Suprapubic skin (tissue), 4 donors: ENCODE measurements around the gene PSTK. TPM values are rescaled to one million over a fixed set of nuclear protein-coding genes. Genes with fewer than 3 reads are reported as not detected.

Source experiments
- DNase-seq, 2 donors: peaks; one replicate each; pipeline ENCODE4 v3.0.0-alpha.2; 2019; ENCODE audit warnings: low spot score in 2 of 2
- H3K27ac ChIP-seq: fragments of 200-600 bp; sonication (generic); one replicate; pipeline ENCODE4 v1.5.1; 2019
- H3K27me3 ChIP-seq: fragments of 200-600 bp; sonication (generic); one replicate; pipeline ENCODE4 v1.5.1; 2019
- H3K36me3 ChIP-seq: fragments of 200-600 bp; sonication (generic); one replicate; pipeline ENCODE4 v1.5.1; 2019
- H3K4me1 ChIP-seq: fragments of 200-600 bp; sonication (generic); one replicate; pipeline ENCODE4 v1.5.1; 2019
- H3K4me3 ChIP-seq: fragments of 200-600 bp; sonication (generic); one replicate; pipeline ENCODE4 v1.5.1; 2019; ENCODE audit warnings: mild to moderate bottlenecking
- H3K9me3 ChIP-seq: fragments of 200-600 bp; sonication (generic); one replicate; pipeline ENCODE4 v1.5.1; 2019
- EP300 ChIP-seq: sonication (generic); formaldehyde crosslinking; IDR thresholded peaks from one replicate; pipeline ENCODE4 v1.6.1; 2017; ENCODE audit warnings: antibody characterized with exemption
- POLR2A ChIP-seq, 2 donors: fragments of 450-650 bp; IDR thresholded peaks; one replicate each; pipeline ENCODE4 v1.6.1; 2017; ENCODE audit warnings: antibody characterized with exemption in 2 of 2, mild to moderate bottlenecking in 2 of 2, moderate library complexity in 2 of 2
- POLR2AphosphoS5 ChIP-seq, 3 donors: sonication (generic); formaldehyde crosslinking; IDR thresholded peaks; one replicate each; pipeline ENCODE4 v1.6.1; 2017; ENCODE audit warnings: antibody characterized with exemption in 3 of 3
- WGBS: methylation state at CpG from one replicate; pipeline ENCODE4 v1.1.5; 2018; 5-methylcytosine and 5-hydroxymethylcytosine counted together
- total RNA-seq, 4 donors: library from RNA; depleted of rRNA; stranded (reverse); fragments of >200 nt; gene quantifications; one replicate each; pipeline ENCODE4 v1.1.0, GENCODE V29; 2016
- TF ChIP-seq, protein P1 (sequence below), 2 donors: fragments of 200-600 bp in 1 of 2; fragments of 450-650 bp in 1 of 2; sonication (generic) in 1 of 2; IDR thresholded peaks; one replicate each; pipeline ENCODE4 v1.5.1; 2016 to 2019; ENCODE audit warnings: antibody characterized with exemption in 2 of 2, mild to moderate bottlenecking in 1 of 2, moderate library complexity in 1 of 2

The PSTK gene
- total RNA-seq, 4 donors from 2014 or later = 3.4 to 7.9 (median 5.7) TPM

DNA sequence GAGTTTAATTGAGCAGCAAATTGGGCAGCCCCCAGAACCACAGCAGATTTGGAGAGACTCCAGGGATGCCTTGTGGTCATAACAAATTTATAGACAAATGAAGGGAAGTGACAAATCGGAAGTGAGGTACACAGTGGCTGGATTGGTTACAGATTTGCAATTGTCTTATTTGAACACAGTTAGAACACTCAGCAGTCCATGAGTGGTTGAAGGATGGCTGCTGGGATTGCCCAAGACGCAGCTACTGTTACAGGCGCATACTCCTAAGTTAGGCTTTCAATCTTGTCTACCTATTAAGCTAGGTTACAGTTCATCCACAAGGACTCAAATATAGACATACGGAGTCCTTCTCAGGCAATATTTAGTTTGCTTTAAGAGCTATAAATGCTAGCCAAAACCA is 36.0 kb downstream of the PSTK start:
- WGBS = 93% methylated on average over 4 of the region's 4 CpGs
- Histone ChIP-seq H3K36me3 (no peaks in the 10 kb centered on the region), H3K4me3 (no peak overlapping the region), H3K9me3 (no peaks in the 10 kb centered on the region), H3K27ac (no peak overlapping the region), H3K27me3 (no peaks in the 10 kb centered on the region), H3K4me1 (peaks cover 38% of the 10 kb centered on the region)
- DNase-seq = no peak
- TF ChIP-seq POLR2A (IDR thresholded peaks at IDR 0.05) = no peak
- TF ChIP-seq POLR2AphosphoS5 (IDR thresholded peaks at IDR 0.05) = no peak
- TF ChIP-seq, protein P1, sequence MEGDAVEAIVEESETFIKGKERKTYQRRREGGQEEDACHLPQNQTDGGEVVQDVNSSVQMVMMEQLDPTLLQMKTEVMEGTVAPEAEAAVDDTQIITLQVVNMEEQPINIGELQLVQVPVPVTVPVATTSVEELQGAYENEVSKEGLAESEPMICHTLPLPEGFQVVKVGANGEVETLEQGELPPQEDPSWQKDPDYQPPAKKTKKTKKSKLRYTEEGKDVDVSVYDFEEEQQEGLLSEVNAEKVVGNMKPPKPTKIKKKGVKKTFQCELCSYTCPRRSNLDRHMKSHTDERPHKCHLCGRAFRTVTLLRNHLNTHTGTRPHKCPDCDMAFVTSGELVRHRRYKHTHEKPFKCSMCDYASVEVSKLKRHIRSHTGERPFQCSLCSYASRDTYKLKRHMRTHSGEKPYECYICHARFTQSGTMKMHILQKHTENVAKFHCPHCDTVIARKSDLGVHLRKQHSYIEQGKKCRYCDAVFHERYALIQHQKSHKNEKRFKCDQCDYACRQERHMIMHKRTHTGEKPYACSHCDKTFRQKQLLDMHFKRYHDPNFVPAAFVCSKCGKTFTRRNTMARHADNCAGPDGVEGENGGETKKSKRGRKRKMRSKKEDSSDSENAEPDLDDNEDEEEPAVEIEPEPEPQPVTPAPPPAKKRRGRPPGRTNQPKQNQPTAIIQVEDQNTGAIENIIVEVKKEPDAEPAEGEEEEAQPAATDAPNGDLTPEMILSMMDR (IDR thresholded peaks at IDR 0.05) = no peak
- TF ChIP-seq EP300 = no peak

DNA sequence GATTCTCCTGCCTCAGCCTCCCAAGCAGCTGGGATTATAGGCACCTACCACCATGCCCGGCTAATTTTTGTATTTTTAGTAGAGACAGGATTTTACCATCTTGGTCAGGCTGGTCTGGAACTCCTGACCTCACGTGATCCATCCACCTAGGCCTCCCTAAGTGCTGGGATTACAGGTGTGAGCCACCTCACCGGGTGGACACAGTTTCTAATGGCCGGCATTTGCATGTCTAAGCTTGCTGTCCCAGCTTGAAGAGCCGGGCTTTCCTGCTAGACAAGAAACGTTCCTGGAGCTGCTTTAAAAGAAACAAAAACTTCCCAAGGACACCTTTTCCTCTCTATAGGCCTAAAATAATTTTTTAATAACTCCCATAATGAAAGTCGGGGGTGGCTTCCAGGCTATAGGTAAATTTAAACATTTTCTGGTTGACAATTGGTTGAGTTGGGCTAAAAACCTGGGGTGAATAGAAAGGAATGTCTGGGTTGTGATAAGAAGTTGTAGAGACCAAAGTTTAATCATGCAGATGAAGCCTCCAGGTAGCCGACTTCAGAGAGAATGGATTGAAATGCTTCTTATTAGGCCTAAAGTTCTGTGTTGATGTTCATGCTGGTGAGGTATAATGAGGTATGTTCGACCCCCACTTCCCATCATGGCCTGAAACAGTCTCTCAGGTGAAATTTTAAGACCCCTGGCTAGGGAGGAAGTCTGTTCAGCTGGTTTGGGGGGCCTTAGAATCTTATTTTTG is 37.4 kb downstream of the PSTK start:
- Histone ChIP-seq H3K9me3 (no peaks in the 10 kb centered on the region), H3K4me3 (no peak overlapping the region), H3K27me3 (no peaks in the 10 kb centered on the region), H3K36me3 (no peaks in the 10 kb centered on the region), H3K4me1 (peaks cover 38% of the 10 kb centered on the region), H3K27ac (peak overlapping the region; percentile 20)
- DNase-seq = no peak
- 65% methylated on average over 9 of the region's 9 CpGs for WGBS
- no peak for TF ChIP-seq POLR2A (IDR thresholded peaks at IDR 0.05)
- TF ChIP-seq POLR2AphosphoS5 (IDR thresholded peaks at IDR 0.05) = no peak
- TF ChIP-seq, protein P1 (IDR thresholded peaks at IDR 0.05) = no peak
- TF ChIP-seq EP300 = no peak

DNA sequence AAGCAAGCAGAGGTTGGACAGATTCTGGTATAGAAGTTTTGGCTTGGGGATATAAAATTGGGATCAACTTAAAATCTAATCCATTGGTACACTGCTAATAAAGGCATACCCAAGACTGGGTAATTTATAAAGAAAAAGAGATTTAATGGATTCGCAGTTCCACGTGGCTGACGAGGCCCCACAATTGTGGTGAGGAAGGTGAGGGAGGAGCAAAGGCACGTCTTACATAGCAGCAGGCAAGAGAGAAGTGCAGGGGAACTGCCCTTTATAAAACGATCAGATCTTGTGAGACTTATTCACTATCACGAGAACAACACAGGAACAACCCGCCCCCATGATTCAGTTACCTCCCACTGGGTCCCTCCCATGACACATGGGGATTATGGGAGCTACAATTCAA is 38.3 kb downstream of the PSTK start:
- WGBS = 90% methylated on average over 7 of the region's 7 CpGs
- no peak for DNase-seq
- peaks cover 35% of the 10 kb centered on the region for H3K4me1 ChIP-seq

DNA sequence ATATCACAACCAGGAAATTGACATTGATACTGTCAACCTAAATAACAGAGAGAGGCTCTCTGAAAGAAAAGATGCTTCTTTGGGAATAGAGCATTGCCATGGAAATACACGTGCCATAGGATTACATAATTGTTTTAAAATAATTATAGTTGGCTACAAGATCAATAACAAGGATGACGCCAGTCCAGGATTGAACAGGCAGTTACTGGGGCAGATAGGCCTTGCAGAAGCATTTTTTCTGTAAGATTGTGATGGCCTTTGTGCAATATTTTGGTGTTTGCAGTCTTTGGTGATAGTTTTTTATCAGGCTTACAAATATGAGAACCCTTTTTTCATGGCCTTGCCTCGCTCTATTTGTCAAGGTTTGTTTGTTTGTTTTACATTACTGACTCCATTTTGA is 39.1 kb downstream of the PSTK start:
- Histone ChIP-seq H3K4me1 (peaks cover 29% of the 10 kb centered on the region), H3K27me3 (no peaks in the 10 kb centered on the region), H3K4me3 (no peak overlapping the region), H3K9me3 (no peaks in the 10 kb centered on the region), H3K27ac (no peak overlapping the region), H3K36me3 (no peaks in the 10 kb centered on the region)
- no peak for DNase-seq
- TF ChIP-seq POLR2A (IDR thresholded peaks at IDR 0.05) (no peak), POLR2AphosphoS5 (IDR thresholded peaks at IDR 0.05) (no peak), EP300 (no peak)
- TF ChIP-seq, protein P1 (IDR thresholded peaks at IDR 0.05) = no peak
- WGBS = 70% methylated on average over 3 of the region's 3 CpGs

More for the DNA sequence above, 38.3 kb downstream of the PSTK start:
- H3K4me3 ChIP-seq = no peak overlapping the region
- H3K27ac ChIP-seq = no peak overlapping the region
- H3K36me3 ChIP-seq = no peaks in the 10 kb centered on the region
- no peak for TF ChIP-seq POLR2A (IDR thresholded peaks at IDR 0.05)
- TF ChIP-seq, protein P1 (IDR thresholded peaks at IDR 0.05) = no peak
- TF ChIP-seq POLR2AphosphoS5 (IDR thresholded peaks at IDR 0.05) = no peak
- TF ChIP-seq EP300 = no peak
- no peaks in the 10 kb centered on the region for H3K9me3 ChIP-seq
- H3K27me3 ChIP-seq = no peaks in the 10 kb centered on the region

DNA sequence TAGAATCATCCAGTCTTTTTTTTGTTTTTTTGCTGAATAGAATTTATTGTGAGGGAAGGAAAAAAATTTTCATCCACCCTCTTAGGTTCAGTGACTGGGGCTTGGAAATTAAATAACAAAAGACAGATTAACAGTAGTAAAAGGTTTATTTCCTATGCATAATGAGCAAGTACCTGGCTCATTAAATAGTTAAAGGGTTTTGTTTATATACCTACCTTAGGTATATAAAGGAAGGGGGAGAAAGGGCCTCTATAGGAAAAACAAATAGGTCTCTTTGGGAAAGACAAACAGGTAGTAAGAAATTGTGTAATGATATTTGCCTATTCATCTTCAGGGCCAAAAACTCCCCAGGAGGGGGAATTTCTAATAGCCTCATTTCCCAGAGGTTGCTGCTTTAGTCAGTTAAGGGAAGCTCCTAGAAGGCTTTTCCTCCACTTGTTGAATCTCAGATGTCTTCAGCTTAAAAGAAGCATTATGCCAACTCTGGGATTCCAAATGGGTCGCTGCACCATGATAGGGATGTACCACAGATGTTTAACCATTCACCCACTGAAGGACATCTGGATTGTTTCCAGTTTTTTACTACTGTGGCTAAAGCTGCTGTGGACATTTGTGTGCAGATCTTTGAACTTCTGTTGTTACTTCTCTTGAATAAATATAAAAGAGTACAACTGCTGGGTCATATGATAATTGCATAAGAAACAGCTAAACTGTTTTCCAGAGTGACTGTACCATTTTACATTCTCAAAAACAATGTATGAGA is 39.9 kb downstream of the PSTK start:
- Histone ChIP-seq H3K4me1 (peaks cover 21% of the 10 kb centered on the region), H3K27me3 (no peaks in the 10 kb centered on the region), H3K27ac (no peak overlapping the region), H3K9me3 (no peaks in the 10 kb centered on the region), H3K4me3 (no peak overlapping the region), H3K36me3 (no peaks in the 10 kb centered on the region)
- no peak for DNase-seq
- 75% methylated on average over 1 of the region's 1 CpG for WGBS
- TF ChIP-seq POLR2AphosphoS5 (IDR thresholded peaks at IDR 0.05) = no peak
- TF ChIP-seq POLR2A (IDR thresholded peaks at IDR 0.05) = no peak
- TF ChIP-seq, protein P1 (IDR thresholded peaks at IDR 0.05) = no peak
- no peak for TF ChIP-seq EP300
